KMS-11 (cell line): ENCODE data around the gene NCCRP1.
A peak's percentile ranks its signal among the peaks of the same experiment; 100 is the strongest.
"Not testable (repeated sequence)": the region's sequence is repeated elsewhere in the genome, so short reads cannot be mapped to it uniquely, and the experiment has no call there.

Experiments
- H2AFZ ChIP-seq: fragments of 200-600 bp; sonication (generic); 2 replicates; pipeline ENCODE4 v1.6.1; 2016; ENCODE audit warnings: antibody characterized with exemption, mixed run types, low read depth
- H3K27ac ChIP-seq: fragments of 200-600 bp; sonication (generic); 2 replicates; pipeline ENCODE4 v1.6.1; 2016; ENCODE audit warnings: mild to moderate bottlenecking, mixed run types
- H3K27me3 ChIP-seq: fragments of 200-600 bp; sonication (generic); 2 replicates; pipeline ENCODE4 v1.6.1; 2017; ENCODE audit warnings: mild to moderate bottlenecking, low read depth, mixed run types, moderate library complexity; ENCODE audit not compliant: insufficient read depth
- H3K36me3 ChIP-seq: fragments of 200-600 bp; sonication (generic); 2 replicates; pipeline ENCODE4 v1.6.1; 2017; ENCODE audit warnings: mild to moderate bottlenecking, mixed run types; ENCODE audit not compliant: insufficient read depth
- H3K4me1 ChIP-seq: fragments of 200-600 bp; sonication (generic); 2 replicates; pipeline ENCODE4 v1.6.1; 2016; ENCODE audit warnings: mild to moderate bottlenecking, low read depth, mixed run types; ENCODE audit not compliant: poor library complexity, severe bottlenecking
- H3K4me2 ChIP-seq: fragments of 200-600 bp; sonication (generic); 2 replicates; pipeline ENCODE4 v1.7.0; 2016; ENCODE audit warnings: mild to moderate bottlenecking, mixed run types
- H3K4me3 ChIP-seq: fragments of 200-600 bp; sonication (generic); IDR thresholded peaks from 2 replicates; pipeline ENCODE4 v1.6.1; 2017; ENCODE audit warnings: low read depth, low read length, mixed read lengths; ENCODE audit not compliant: insufficient read depth
- H3K79me2 ChIP-seq: fragments of 200-600 bp; sonication (generic); 2 replicates; pipeline ENCODE4 v1.6.1; 2016; ENCODE audit warnings: low read depth, mixed run types; ENCODE audit not compliant: insufficient read depth
- H3K9ac ChIP-seq: fragments of 200-600 bp; sonication (generic); 2 replicates; pipeline ENCODE4 v1.6.1; 2016; ENCODE audit warnings: mild to moderate bottlenecking, mixed run types
- H4K20me1 ChIP-seq: fragments of 200-600 bp; sonication (generic); 2 replicates; pipeline ENCODE4 v1.6.1; 2016; ENCODE audit warnings: mild to moderate bottlenecking, mixed run types; ENCODE audit not compliant: insufficient read depth
- TF ChIP-seq, protein P1 (sequence below): fragments of 200-600 bp; sonication (generic); conservative IDR thresholded peaks from 2 replicates; pipeline ENCODE4 v1.6.1; 2017; ENCODE audit warnings: low read depth, mild to moderate bottlenecking, antibody characterized with exemption, low read length, moderate library complexity, mixed read lengths

The NCCRP1 gene

DNA sequence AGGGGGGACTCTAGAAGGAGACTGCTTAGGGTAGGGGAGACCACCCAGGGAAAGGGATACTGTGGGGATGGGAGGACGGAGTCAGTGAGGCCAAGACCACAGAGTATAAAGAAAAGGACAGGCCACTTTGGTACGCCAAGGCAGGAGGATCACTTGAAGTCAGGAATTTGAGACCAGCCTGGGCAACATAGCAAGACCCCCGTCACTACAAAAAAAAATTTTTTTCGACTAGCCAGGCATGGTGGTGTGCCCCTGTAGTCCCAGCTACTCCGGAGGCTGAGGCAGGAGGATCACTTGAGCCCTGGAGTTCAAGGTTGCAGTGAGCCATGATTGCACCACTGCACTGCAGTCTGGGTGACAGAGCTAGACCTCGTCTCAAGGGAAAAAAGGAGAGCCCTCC is 41.4 kb downstream of the NCCRP1 start:
- Histone ChIP-seq H3K4me3 (no peak overlapping the region), H3K27ac (no peak overlapping the region), H3K4me2 (peak overlapping the region; percentile 34; the same call in 1 of the 2 replicates), H4K20me1 (no peaks in the 10 kb centered on the region), H2AFZ (peak overlapping the region; percentile 56; the same call in 1 of the 2 replicates), H3K36me3 (no peaks in the 10 kb centered on the region), H3K9ac (no peak overlapping the region; the same call in 1 of the 2 replicates), H3K27me3 (no peaks in the 10 kb centered on the region), H3K79me2 (no peaks in the 10 kb centered on the region), H3K4me1 (peaks cover 9% of the 10 kb centered on the region)
- TF ChIP-seq, protein P1, sequence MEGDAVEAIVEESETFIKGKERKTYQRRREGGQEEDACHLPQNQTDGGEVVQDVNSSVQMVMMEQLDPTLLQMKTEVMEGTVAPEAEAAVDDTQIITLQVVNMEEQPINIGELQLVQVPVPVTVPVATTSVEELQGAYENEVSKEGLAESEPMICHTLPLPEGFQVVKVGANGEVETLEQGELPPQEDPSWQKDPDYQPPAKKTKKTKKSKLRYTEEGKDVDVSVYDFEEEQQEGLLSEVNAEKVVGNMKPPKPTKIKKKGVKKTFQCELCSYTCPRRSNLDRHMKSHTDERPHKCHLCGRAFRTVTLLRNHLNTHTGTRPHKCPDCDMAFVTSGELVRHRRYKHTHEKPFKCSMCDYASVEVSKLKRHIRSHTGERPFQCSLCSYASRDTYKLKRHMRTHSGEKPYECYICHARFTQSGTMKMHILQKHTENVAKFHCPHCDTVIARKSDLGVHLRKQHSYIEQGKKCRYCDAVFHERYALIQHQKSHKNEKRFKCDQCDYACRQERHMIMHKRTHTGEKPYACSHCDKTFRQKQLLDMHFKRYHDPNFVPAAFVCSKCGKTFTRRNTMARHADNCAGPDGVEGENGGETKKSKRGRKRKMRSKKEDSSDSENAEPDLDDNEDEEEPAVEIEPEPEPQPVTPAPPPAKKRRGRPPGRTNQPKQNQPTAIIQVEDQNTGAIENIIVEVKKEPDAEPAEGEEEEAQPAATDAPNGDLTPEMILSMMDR, result no peak

DNA sequence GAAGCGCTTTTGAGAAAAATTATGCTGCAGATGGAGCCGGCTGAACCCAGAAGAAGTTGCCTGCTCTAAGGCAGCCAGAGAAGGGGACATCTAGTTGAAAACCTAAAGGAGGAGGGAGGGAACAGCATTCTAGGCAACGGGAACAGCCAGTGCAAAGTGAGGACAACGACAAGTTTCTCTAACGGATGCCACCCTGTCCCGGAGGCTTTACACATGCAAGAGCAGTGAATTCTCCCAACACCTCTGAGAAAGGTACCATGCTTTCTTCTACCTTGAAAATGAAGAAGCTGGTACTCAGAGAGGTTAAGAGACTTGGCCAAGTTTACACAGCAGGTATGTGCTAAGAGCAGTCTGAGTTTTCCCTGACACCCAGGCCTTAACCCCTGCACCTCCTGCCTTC is 42.2 kb downstream of the NCCRP1 start:
- Histone ChIP-seq H3K79me2 (no peaks in the 10 kb centered on the region), H3K4me2 (no peak overlapping the region), H3K36me3 (no peaks in the 10 kb centered on the region), H3K4me3 (no peak overlapping the region), H3K4me1 (peaks cover 9% of the 10 kb centered on the region), H4K20me1 (no peaks in the 10 kb centered on the region), H2AFZ (no peak overlapping the region), H3K9ac (no peak overlapping the region), H3K27ac (no peak overlapping the region), H3K27me3 (no peaks in the 10 kb centered on the region)
- TF ChIP-seq, protein P1, result no peak

DNA sequence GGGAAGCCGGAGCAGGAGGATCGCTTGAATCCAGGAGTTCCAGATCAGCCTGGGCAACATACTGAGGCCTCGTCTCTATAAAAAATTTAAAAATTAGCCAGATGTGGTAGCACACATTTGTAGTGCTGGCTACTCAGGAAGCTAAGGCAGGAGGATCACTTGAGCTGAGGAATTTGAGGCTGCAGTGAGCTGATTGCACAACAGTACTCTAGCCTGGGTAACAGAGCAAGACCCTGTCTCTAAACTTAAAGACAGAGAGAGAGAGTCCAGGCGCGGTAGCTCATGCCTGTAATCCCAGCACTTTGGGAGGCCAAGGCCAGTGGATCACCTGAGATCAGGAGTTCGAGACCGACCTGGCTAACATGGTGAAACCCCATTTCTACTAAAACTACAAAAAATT is 43.7 kb downstream of the NCCRP1 start:
- Histone ChIP-seq H3K79me2 (no peaks in the 10 kb centered on the region), H2AFZ (no peak overlapping the region), H3K27ac (no peak overlapping the region), H3K9ac (no peak overlapping the region), H3K4me2 (no peak overlapping the region), H3K4me1 (peaks cover 9% of the 10 kb centered on the region), H3K27me3 (no peaks in the 10 kb centered on the region), H4K20me1 (no peaks in the 10 kb centered on the region), H3K4me3 (no peak overlapping the region), H3K36me3 (no peaks in the 10 kb centered on the region)
- TF ChIP-seq, protein P1, result no peak

DNA sequence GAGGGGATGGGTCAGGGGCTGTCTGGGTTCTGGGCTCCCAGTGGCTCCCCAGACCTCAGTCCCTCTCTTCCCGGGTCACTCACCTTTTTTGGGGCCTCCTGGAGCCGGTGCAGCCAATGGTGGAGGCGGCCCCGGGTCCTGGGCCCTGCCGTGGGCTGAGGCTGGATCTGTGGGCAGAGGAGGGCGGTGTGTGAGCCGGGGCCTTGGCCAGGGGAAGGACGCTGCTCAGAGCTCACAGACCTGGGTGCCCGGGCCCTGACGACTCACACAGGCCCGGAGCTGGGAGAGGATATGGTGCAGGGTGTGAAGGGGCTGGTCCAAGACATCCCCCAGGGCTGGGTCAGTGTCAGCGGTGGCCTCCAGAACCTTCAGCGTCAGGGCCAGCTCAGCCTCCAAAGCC is 47.0 kb downstream of the NCCRP1 start:
- not testable (repeated sequence) for H3K79me2 ChIP-seq, H4K20me1 ChIP-seq, H3K27me3 ChIP-seq, H3K27ac ChIP-seq, H3K4me1 ChIP-seq, H3K36me3 ChIP-seq, H2AFZ ChIP-seq, H3K4me3 ChIP-seq, H3K9ac ChIP-seq, H3K4me2 ChIP-seq

DNA sequence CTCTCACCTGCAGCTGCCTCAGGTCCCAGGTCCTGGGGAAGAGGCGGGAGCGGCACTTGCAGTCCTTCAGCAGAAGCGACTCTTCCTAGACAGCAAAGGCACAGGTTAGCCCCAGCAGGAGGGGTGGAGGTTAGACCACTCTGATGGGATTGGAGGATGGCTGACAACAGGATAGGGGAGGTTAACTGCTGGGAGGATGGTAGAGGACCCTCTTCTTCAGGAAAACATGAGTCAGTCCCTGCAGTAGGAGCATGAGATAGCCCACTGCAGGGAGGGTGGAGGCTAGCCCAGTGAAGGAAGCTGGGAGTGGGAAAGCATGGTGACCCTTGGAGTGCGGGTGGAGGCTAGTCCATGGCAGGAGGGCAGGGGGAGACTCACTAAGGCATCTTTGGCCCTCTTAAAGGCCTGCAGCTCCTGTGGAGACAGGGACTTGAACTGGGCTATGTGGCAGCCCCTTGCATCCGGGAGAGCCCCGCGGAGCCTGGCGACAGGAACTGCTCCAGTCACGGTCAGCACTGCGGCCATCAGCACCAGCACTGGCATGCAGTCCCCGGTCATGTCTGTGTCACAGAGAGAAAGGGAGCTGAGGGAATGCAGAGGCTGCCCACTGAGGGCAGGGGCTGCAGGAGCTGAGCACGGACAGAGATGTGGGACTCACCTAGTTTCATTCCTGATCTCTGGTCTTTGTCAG is 47.8 kb downstream of the NCCRP1 start, which contains the start of gene IFNL3:
Gene IFNL3 (minus strand): TSS at position 597 of the 691 bp plus-strand sequence. CDS start 39 bp downstream, at position 558.
- H3K4me3 ChIP-seq, H3K27ac ChIP-seq, H3K4me2 ChIP-seq, H3K36me3 ChIP-seq, H3K79me2 ChIP-seq, H3K27me3 ChIP-seq, H3K4me1 ChIP-seq, H3K9ac ChIP-seq, H2AFZ ChIP-seq, H4K20me1 ChIP-seq: not testable (repeated sequence)

DNA sequence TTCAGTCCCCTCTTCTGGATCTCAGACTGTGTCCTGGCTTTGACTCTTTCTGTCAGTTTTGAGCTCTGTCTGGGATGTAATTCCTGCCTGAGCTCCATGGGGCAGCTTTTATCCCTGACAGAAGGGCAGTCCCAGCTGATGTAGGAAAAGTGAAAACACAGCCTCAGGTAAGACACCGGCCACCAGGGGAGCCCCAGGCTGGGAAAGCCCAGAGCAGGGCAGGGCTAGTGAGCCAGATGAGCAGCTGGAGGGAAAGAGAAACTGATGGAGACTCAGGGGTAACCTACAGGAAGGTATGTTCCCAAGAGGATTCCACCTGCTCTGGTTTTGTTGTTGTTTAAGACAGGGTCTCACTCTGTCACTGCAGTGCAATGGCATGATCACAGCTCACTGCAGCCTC is 48.4 kb downstream of the NCCRP1 start:
- not testable (repeated sequence) for H3K27me3 ChIP-seq, H3K4me2 ChIP-seq, H3K4me1 ChIP-seq, H2AFZ ChIP-seq, H3K79me2 ChIP-seq, H3K9ac ChIP-seq, H3K36me3 ChIP-seq, H3K4me3 ChIP-seq, H4K20me1 ChIP-seq, H3K27ac ChIP-seq
